ENCODE data around the gene SMG9.
A peak's percentile ranks its signal among the peaks of the same experiment; 100 is the strongest.

Gene SMG9, protein sequence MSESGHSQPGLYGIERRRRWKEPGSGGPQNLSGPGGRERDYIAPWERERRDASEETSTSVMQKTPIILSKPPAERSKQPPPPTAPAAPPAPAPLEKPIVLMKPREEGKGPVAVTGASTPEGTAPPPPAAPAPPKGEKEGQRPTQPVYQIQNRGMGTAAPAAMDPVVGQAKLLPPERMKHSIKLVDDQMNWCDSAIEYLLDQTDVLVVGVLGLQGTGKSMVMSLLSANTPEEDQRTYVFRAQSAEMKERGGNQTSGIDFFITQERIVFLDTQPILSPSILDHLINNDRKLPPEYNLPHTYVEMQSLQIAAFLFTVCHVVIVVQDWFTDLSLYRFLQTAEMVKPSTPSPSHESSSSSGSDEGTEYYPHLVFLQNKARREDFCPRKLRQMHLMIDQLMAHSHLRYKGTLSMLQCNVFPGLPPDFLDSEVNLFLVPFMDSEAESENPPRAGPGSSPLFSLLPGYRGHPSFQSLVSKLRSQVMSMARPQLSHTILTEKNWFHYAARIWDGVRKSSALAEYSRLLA

DNA sequence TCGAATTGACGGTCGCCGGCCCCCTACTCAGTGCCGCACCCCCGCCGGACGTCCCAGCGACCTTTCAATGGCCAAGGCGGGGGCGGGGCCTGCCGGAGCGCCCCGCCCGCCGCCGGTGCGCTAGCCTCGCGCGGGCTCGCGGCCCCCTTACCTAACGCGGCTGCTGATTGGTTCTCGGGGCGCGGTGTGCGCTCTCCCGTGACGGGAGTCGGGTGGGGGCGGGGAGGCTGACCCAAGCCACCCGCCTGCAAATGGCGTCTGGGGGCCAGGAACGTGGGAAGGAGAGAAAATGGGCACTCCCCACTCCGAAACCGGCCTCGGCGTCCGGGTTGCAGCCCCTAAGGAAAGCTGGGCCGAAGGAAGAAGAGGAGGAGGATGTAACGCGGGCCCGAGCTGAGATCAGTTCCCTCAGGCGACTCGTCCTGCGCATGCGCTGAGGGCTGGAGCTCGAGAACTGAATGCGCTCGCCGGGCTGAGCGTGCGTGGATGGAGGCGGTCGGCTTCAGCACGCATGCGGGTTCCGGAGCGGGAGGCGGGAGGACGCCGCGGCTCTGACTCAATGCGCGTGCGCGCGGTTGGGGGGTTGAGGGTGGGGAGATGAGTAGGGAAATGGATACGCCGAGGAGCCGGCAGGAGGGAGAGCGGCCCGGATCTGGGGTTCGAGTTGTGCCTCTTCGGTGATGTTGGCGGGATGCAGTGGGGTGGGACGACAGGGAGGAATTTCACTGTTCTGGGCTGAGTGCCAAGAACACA lies at the start of gene SMG9:
SMG9 (minus strand) TSS at position 460 of the 753 bp plus-strand sequence. CDS start 4,221 bp downstream, outside the sequence.
- peak; percentile 94 to 96 for DNase-seq (ENCODE audit: low read depth in 2 of 2)

GRCh38 chr19:43804432-43804831 lies 49.7 kb upstream of the SMG9 start:
- no peak for DNase-seq (ENCODE audit: low read depth in 2 of 2)

- no peak for DNase-seq (ENCODE audit: low read depth in 2 of 2)
These were observed 47.6 kb upstream of the SMG9 start, which contains the start of gene LYPD5 for GRCh38 chr19:43802216-43802951. TSS of gene LYPD5 (minus strand) at chr19:43802447. CDS start at chr19:43802380, 67 bp downstream.

DNA sequence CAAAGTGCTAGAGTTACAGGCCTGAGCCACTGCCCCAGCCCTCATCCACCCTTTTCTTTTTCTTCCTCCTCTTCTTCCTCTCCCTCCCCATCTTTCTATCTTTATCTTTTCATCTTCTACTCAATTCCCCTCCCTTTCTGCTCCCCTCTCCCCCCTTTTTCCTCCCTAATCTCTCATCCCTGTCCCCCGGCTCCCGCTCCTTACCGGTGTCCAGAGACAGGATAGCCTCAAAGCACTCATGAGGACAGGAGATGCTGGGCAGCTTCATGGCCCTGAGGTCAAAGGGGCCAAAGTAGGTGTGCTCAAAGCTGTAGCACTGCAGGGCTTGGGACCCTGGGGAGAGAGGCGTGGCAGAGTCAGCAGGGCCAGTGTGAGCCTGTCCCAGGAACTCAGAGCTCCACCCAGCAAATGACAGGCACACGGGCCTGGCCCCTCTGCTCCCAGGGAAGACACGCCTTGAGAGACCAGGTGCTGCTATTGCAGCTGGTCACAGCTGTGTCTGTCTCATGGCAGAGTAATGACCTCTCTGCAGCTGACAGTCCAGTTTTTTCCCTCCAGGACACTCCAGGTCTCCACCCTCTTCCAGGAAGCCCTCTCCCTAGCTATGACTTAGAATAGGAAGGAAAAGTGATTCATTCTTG lies 44.9 kb upstream of the SMG9 start:
- DNase-seq (ENCODE audit: low read depth in 2 of 2), result no peak

DNA sequence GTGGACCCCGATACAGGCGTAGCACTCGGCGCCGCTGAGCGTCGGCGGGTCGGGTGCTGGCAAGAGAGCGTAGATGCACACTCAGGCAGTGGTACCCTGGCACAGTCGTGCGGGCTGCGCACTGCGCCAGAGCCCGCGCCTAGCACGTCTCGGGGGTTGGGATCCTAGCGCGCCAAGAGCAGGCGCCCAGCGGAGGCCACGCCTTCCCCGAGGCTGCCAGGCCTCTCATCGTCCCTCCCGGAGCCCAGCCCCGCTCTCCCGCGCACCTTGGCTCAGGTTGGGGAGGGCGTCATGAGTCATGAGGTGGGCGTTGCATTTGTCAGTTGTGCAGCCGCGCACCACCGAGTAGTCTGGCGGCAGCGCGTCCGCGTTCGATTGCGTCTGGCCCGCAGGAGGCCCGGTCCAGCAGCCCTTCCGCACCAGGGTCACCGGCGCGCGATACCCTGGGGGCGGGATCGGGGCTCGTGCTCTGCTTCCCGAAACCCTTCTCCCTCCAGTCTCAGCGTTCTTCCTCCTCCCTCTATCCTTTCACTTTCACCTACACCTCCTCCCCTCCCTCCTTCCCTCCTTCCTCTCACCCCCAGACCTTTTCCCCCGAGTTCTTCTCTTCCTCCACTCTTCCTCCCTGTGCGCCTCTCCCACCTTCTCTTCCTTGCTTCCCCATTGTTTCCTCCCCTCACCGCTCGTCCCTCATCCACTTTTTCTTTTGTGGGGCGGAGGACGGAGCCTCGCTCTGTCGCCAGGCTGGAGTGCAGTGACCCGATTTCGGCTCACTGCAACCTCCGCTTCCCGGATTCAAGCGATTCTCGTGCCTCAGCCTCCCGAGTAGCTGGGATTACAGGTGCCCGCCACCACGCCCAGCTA lies 44.0 kb upstream of the SMG9 start:
- DNase-seq (ENCODE audit: low read depth in 2 of 2), result no peak

GRCh38 chr19:43798026-43798545 lies 43.3 kb upstream of the SMG9 start:
- no peak for DNase-seq (ENCODE audit: low read depth in 2 of 2)

DNA sequence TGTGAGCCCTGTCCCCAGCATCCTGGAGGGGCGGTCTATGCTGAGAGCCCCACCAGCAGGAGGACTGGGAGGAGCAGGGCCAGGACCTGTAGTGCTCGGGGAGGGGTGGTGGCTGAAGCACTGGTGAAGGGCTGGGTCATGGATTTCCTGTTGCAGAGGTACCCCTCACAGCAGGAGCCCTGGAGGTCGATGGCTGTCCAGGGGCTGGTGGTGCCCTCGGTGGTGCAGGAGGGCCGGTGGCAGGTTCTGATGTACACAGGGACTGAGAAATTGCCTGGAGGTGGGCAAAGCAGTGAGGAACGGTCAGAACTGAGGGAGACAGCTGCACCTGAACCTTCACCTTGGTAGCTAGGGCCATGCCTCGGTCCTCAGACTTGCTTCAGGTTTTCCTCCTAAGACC lies 42.8 kb upstream of the SMG9 start:
- DNase-seq (ENCODE audit: low read depth in 2 of 2), result no peak

- DNase-seq (ENCODE audit: low read depth in 2 of 2), result no peak
These were observed 42.4 kb upstream of the SMG9 start for GRCh38 chr19:43797118-43797517.

- no peak for DNase-seq (ENCODE audit: low read depth in 2 of 2)
These were observed 35.8 kb upstream of the SMG9 start for GRCh38 chr19:43790587-43790986.

DNA sequence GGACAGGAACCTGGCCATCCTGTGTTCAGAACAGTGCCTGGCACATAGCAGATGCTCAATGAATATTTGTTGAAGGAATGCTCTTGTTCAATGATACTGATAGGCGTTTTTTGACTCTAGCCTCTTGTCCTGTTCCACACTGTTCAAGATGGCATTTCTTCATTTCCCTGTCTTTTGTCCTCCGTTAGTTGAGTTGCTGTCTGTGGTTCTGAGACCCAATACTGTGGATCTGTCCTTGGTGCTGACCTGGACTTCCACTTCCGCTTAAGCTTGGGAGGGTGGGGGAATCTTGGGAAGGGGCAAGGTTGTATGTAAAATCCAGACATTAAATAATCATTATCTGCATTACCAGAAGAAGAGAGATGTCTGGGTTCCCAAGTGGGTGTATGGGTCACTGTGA lies 34.3 kb upstream of the SMG9 start:
- no peak for DNase-seq (ENCODE audit: low read depth in 2 of 2)

DNA sequence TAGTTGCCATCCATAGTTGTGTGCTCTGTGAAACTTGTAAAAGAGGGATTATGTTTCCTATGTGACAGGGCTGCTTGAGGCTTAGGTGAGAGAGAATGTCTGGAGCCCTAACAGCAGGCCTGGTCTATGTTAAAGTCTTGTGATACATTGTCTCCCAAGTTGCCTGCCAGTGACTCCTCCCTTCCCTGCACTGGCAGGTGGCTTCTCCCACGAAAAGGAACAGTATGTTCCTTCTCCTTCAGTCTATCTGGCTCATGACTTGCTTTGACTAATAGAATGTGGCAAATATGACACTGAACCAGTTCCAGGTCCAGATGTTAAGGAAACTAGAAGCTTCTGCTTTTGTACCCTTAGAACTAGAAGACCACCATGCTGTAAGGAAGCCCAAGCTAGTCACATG lies 31.9 kb upstream of the SMG9 start:
- DNase-seq (ENCODE audit: low read depth in 2 of 2), result no peak

DNA sequence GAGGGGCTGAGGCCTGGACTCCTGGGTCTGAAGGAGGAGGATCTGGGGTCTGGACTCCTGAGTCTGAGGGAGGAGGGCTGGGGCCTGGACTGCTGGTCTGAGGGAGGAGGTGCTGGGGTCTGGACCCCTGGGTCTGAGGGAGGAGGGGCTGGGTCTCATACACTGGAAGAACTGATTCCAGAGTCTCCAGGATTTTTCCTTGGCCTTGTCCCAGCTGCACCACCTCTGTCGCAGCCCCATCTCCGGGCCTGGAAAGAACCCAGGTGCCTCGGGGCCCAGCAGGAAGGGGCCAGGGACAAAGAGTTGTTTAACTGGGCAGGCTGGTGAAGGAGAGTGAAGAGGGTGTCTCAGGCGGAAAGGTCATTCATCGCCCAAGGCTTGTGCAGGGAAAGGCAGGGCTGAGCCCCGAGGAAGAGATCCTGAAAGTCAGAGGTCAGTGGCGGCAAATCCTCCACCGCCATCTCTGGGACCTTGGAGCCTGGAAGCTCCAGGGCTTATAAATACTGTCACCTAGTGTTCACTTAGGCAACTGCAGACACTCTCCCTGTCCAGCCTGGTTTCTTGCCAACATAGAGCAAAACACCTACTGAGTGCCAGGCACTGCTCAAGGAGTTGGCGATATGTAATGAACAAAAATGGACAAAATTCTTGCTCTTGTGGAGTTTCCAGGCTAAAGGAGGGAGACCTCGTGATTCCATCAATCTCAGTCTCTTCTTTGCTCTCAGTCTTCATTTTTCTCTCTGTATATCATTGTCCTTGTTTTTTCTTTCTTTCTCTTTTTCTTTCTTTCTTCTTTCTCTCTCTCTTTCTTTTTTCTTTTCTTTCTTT lies 30.4 kb upstream of the SMG9 start:
- peak in 1 of 2 experiments; percentile 23 for DNase-seq (ENCODE audit: low read depth in 2 of 2)

DNA sequence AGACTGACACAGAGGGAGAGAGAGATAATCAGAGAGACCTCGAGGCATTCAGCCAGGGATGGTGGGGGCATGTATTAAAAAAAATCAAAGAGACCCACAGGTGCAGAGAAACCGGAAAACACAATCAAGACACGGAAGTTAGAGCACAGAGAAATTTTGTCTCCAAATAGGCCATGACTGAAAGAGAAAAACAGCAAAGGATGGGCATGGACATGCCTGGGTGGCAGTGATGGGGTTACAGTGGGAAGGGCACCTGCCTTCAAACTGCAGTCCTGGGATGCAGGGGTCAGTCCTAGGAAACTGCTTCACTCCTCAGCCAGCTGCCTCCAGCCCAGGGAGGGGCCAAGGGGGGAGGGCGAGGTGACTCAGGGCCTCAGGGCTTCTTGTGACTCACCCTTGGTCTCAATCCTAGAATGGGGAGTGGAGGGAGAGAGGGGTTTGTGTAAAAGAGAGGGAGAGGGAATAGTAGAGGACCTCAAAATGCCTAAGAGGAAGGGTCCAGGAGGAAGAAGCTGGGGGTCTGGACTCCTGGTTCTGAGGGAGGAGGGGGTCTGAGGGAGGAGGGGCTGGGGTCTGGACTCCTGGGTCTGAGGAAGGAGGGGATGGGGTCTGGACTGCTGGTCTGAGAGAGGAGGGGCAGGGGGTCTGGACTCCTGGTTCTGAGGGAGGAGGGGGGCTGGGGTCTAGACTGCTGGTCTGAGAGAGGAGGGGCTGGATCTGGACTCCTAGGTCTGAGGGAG lies 29.6 kb upstream of the SMG9 start:
- peak in 1 of 2 experiments; percentile 42 for DNase-seq (ENCODE audit: low read depth in 2 of 2)

DNA sequence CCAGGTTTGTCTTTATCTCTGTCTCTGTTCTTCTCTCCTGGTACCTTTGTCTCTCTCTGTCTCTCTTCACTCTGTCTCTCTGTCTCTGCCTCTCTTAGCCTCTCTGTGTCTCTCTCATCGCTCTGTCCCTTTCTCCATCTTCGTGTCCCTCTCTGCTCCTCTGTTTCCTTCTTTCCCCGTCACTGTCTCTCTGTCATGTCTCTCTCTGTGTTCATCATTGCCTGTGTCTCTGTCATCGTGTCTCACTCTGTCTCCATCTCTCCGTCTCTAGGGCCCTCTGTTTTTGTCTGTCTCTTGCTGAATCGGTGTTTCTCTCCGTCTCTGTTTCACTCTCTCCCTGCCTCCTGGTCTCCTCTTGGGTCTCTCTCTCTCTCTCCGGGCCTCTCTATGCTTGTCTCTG lies 28.9 kb upstream of the SMG9 start:
- DNase-seq (ENCODE audit: low read depth in 2 of 2), result no peak

GRCh38 chr19:43782689-43783231 lies 28.0 kb upstream of the SMG9 start:
- DNase-seq (ENCODE audit: low read depth in 2 of 2), result no peak

DNA sequence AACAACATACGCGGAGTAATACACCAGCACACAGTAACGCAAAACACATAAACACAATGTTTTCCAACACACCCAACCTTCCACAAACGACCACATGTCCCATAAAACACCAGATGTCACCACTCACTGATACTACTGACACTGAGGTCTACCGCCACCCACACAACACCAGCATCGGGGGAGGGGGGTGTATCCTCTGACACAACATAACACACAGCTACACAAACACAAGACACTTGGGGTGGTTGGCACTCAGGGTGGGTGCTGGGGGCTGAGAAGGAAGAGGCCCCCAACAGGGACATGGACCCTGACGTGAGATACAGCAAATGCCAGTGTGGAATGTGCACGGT lies 27.5 kb upstream of the SMG9 start:
- DNase-seq (ENCODE audit: low read depth in 2 of 2), result no peak

- no peak for DNase-seq (ENCODE audit: low read depth in 2 of 2)
These were observed 27.0 kb upstream of the SMG9 start for GRCh38 chr19:43781630-43782310.

Measured in fibroblast of skin of left biceps (primary cell).